K562 (cell line): ENCODE measurements around the gene EHMT2.

Source experiments
- CCAR2 ChIP-seq: fragments of 200-400 bp; formaldehyde crosslinking; IDR thresholded peaks from 2 replicates; pipeline ENCODE4 v1.6.1; 2017; ENCODE audit warnings: mild to moderate bottlenecking, low read depth, low read length
- CEBPB ChIP-seq: fragments of 450-650 bp; IDR thresholded peaks from 2 replicates; pipeline ENCODE4 v1.6.1; 2016; ENCODE audit warnings: missing genetic modification characterization, missing compliant biosample characterization
- FOXM1 ChIP-seq, 2 experiments: fragments of 450-650 bp in 1 of 2; sonication (generic) in 1 of 2; formaldehyde crosslinking in 1 of 2; IDR thresholded peaks; 2 replicates each; pipeline versions ENCODE4 v1.6.1 to v1.9.0; 2017 to 2022; ENCODE audit warnings: low read depth in 2 of 2, mild to moderate bottlenecking in 2 of 2, missing genetic modification reagents in 1 of 2, moderate library complexity in 1 of 2
- HMGN3 ChIP-seq: IDR thresholded peaks from 2 replicates; pipeline ENCODE4 v1.6.1; 2011; ENCODE audit warnings: borderline replicate concordance, low read depth, mild to moderate bottlenecking, mixed read lengths, low read length; ENCODE audit not compliant: insufficient read length; ENCODE audit errors: extremely low read depth
- MAFK ChIP-seq: IDR thresholded peaks from 2 replicates; pipeline ENCODE4 v1.6.1; 2011; ENCODE audit warnings: low read length, improper control_type of control experiment
- PKNOX1 ChIP-seq: fragments of 450-650 bp; IDR thresholded peaks from 2 replicates; pipeline ENCODE4 v1.6.1; 2016
- POLR2AphosphoS2 ChIP-seq: IDR thresholded peaks from 2 replicates; pipeline ENCODE4 v1.6.1; 2012; ENCODE audit warnings: low read length, improper control_type of control experiment
- POLR2G ChIP-seq: fragments of 200-400 bp; formaldehyde crosslinking; IDR thresholded peaks from 2 replicates; pipeline ENCODE4 v1.6.1; 2017; ENCODE audit warnings: low read depth, mild to moderate bottlenecking, antibody characterized with exemption, low read length, moderate library complexity
- TF ChIP-seq, protein P1 (sequence below), 3 experiments: IDR thresholded peaks in 2 of 3; conservative IDR thresholded peaks in 1 of 3; 2 replicates each; pipeline ENCODE4 v1.5.1; 2011 to 2012; ENCODE audit warnings: low read length in 3 of 3, mild to moderate bottlenecking in 3 of 3, control low read depth in 2 of 3, improper control_type of control experiment in 1 of 3, inconsistent platforms in 1 of 3, low read depth in 1 of 3, mixed read lengths in 1 of 3, moderate library complexity in 1 of 3; ENCODE audit not compliant: insufficient read depth in 2 of 3
- TF ChIP-seq, protein P2 (sequence below): fragments of 250-450 bp; sonication (Bioruptor Pico); IDR thresholded peaks from 2 replicates; pipeline ENCODE4 v1.4.0; 2020; ENCODE audit warnings: mild to moderate bottlenecking, moderate library complexity
- TF ChIP-seq, protein P3 (sequence below): sonication (generic); formaldehyde crosslinking; IDR thresholded peaks from 2 replicates; pipeline ENCODE4 v1.8.0; 2022; ENCODE audit warnings: mild to moderate bottlenecking, missing genetic modification reagents

GRCh38 chr6:31858707-31859106 lies 38.8 kb downstream of the EHMT2 start:
- TF ChIP-seq, protein P1, sequence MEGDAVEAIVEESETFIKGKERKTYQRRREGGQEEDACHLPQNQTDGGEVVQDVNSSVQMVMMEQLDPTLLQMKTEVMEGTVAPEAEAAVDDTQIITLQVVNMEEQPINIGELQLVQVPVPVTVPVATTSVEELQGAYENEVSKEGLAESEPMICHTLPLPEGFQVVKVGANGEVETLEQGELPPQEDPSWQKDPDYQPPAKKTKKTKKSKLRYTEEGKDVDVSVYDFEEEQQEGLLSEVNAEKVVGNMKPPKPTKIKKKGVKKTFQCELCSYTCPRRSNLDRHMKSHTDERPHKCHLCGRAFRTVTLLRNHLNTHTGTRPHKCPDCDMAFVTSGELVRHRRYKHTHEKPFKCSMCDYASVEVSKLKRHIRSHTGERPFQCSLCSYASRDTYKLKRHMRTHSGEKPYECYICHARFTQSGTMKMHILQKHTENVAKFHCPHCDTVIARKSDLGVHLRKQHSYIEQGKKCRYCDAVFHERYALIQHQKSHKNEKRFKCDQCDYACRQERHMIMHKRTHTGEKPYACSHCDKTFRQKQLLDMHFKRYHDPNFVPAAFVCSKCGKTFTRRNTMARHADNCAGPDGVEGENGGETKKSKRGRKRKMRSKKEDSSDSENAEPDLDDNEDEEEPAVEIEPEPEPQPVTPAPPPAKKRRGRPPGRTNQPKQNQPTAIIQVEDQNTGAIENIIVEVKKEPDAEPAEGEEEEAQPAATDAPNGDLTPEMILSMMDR (IDR thresholded peaks at IDR 0.05 in 2 of 3, conservative IDR thresholded peaks at IDR 0.05 in 1 of 3; ENCODE audit: insufficient read depth in 2 of 3, low read depth in 1 of 3, low read length in 3 of 3): no peak
- TF ChIP-seq HMGN3: no peak
- TF ChIP-seq, protein P2, sequence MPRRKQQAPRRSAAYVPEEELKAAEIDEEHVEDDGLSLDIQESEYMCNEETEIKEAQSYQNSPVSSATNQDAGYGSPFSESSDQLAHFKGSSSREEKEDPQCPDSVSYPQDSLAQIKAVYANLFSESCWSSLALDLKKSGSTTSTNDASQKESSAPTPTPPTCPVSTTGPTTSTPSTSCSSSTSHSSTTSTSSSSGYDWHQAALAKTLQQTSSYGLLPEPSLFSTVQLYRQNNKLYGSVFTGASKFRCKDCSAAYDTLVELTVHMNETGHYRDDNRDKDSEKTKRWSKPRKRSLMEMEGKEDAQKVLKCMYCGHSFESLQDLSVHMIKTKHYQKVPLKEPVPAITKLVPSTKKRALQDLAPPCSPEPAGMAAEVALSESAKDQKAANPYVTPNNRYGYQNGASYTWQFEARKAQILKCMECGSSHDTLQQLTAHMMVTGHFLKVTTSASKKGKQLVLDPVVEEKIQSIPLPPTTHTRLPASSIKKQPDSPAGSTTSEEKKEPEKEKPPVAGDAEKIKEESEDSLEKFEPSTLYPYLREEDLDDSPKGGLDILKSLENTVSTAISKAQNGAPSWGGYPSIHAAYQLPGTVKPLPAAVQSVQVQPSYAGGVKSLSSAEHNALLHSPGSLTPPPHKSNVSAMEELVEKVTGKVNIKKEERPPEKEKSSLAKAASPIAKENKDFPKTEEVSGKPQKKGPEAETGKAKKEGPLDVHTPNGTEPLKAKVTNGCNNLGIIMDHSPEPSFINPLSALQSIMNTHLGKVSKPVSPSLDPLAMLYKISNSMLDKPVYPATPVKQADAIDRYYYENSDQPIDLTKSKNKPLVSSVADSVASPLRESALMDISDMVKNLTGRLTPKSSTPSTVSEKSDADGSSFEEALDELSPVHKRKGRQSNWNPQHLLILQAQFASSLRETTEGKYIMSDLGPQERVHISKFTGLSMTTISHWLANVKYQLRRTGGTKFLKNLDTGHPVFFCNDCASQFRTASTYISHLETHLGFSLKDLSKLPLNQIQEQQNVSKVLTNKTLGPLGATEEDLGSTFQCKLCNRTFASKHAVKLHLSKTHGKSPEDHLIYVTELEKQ: no peak
- TF ChIP-seq PKNOX1: no peak
- TF ChIP-seq CCAR2: no peak
- no peak for TF ChIP-seq POLR2AphosphoS2
- TF ChIP-seq CEBPB: peak; percentile 76
- TF ChIP-seq MAFK: no peak
- TF ChIP-seq POLR2G: no peak
- no peak for TF ChIP-seq FOXM1 (IDR thresholded peaks at IDR 0.05; ENCODE audit: low read depth)
- TF ChIP-seq FOXM1 (CRISPR knock-in tag; IDR thresholded peaks at IDR 0.05; ENCODE audit: low read depth): no peak
- TF ChIP-seq, protein P3, sequence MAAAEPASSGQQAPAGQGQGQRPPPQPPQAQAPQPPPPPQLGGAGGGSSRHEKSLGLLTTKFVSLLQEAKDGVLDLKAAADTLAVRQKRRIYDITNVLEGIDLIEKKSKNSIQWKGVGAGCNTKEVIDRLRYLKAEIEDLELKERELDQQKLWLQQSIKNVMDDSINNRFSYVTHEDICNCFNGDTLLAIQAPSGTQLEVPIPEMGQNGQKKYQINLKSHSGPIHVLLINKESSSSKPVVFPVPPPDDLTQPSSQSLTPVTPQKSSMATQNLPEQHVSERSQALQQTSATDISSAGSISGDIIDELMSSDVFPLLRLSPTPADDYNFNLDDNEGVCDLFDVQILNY: no peak
